Activated T-cell treated with anti-CD3 and anti-CD28 coated beads, Interleukin-2, amount 50 U/mL, for 4 hours (primary cell): Measurements from ENCODE around the gene OARD1. TPM values are rescaled to one million over a fixed set of nuclear protein-coding genes. Genes with fewer than 3 reads are reported as not detected.

Experiments used
- ATAC-seq, 2 donors: fragments of 200-7000 bp; cut with Tn5 transposase; one replicate each; pipeline ENCODE4 v1.10.0; 2021
- DNase-seq: peaks from one replicate; pipeline ENCODE4 v3.0.0-alpha.2; 2020
- H3K27me3 Mint-ChIP-seq: one replicate; pipeline ENCODE4 v1.8.0; 2021; ENCODE audit warnings: low read depth, mixed read lengths
- H3K36me3 Mint-ChIP-seq: one replicate; pipeline ENCODE4 v1.8.0; 2022; ENCODE audit warnings: mixed read lengths; ENCODE audit not compliant: insufficient read depth
- H3K4me1 Mint-ChIP-seq: one replicate; pipeline ENCODE4 v1.8.0; 2021; ENCODE audit warnings: low read depth, mixed read lengths
- H3K4me3 Mint-ChIP-seq: one replicate; pipeline ENCODE4 v1.8.0; 2021; ENCODE audit warnings: mild to moderate bottlenecking, moderate library complexity, mixed read lengths
- H3K9me3 Mint-ChIP-seq: one replicate; pipeline ENCODE4 v1.8.0; 2021; ENCODE audit warnings: mixed read lengths
- total RNA-seq, 3 donors: library from RNA; stranded (reverse); gene quantifications; one replicate each; pipeline ENCODE4 v1.2.1, GENCODE V29; 2021

The OARD1 gene
- total RNA-seq, 3 donors from 2014 or later: 28.1 to 33.2 (median 31.7) TPM

GRCh38 chr6:41085182-41085581 is 13.0 kb upstream of the OARD1 start:
- ATAC-seq: no peak
- peaks cover 40% of the 10 kb centered on the region for H3K36me3 Mint-ChIP-seq
- no peaks in the 10 kb centered on the region for H3K9me3 Mint-ChIP-seq
- no peak overlapping the region for H3K4me3 Mint-ChIP-seq
- no peaks in the 10 kb centered on the region for H3K27me3 Mint-ChIP-seq
- peaks cover 31% of the 10 kb centered on the region for H3K4me1 Mint-ChIP-seq
- DNase-seq: no peak

- Mint-ChIP-seq H3K27me3 (no peaks in the 10 kb centered on the region), H3K36me3 (peaks cover 43% of the 10 kb centered on the region), H3K4me1 (peaks cover 49% of the 10 kb centered on the region), H3K4me3 (no peak overlapping the region), H3K9me3 (no peaks in the 10 kb centered on the region)
- no peak for ATAC-seq
- no peak for DNase-seq
These were observed 10.9 kb upstream of the OARD1 start for GRCh38 chr6:41083072-41083471.

GRCh38 chr6:41080621-41081020 is 8.5 kb upstream of the OARD1 start:
- peaks cover 64% of the 10 kb centered on the region for H3K4me1 Mint-ChIP-seq
- H3K27me3 Mint-ChIP-seq: no peaks in the 10 kb centered on the region
- H3K9me3 Mint-ChIP-seq: no peaks in the 10 kb centered on the region
- ATAC-seq (peak in 1 of 2 donors; percentile 50), DNase-seq (no peak)
- H3K36me3 Mint-ChIP-seq: peaks cover 36% of the 10 kb centered on the region
- H3K4me3 Mint-ChIP-seq: peak overlapping the region; percentile 77

DNA sequence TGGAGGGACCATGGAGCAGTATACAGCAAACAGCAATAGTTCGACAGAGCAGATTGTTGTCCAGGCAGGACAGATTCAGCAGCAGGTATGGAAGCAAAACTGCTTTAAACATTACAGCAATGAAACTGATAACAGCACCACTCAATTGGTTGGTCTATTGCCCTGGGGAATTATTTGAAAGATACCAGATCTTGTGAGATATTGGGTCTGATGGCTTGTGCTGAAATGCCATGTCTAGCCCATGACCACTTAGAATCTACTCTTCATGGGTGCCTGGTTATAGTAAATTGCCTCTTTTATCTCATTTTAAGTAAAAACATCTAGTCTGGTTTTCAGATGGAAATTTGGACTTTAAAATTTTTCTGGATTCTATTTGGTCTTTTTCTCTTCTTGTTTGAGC is 6.9 kb upstream of the OARD1 start:
- Mint-ChIP-seq H3K4me1 (peaks cover 78% of the 10 kb centered on the region), H3K4me3 (no peak overlapping the region), H3K9me3 (no peaks in the 10 kb centered on the region), H3K36me3 (peaks cover 35% of the 10 kb centered on the region), H3K27me3 (no peaks in the 10 kb centered on the region)
- DNase-seq (no peak), ATAC-seq (no peak)

- no peak overlapping the region for H3K4me3 Mint-ChIP-seq
- peaks cover 31% of the 10 kb centered on the region for H3K36me3 Mint-ChIP-seq
- no peaks in the 10 kb centered on the region for H3K27me3 Mint-ChIP-seq
- H3K4me1 Mint-ChIP-seq: peaks cover 77% of the 10 kb centered on the region
- ATAC-seq: no peak
- no peaks in the 10 kb centered on the region for H3K9me3 Mint-ChIP-seq
- DNase-seq: no peak
These were observed 5.9 kb upstream of the OARD1 start for GRCh38 chr6:41078101-41078500.

GRCh38 chr6:41077536-41077935 is 5.4 kb upstream of the OARD1 start:
- Mint-ChIP-seq H3K4me3 (no peak overlapping the region), H3K4me1 (peaks cover 73% of the 10 kb centered on the region), H3K27me3 (no peaks in the 10 kb centered on the region), H3K9me3 (no peaks in the 10 kb centered on the region), H3K36me3 (peaks cover 31% of the 10 kb centered on the region)
- no peak for ATAC-seq
- DNase-seq: no peak

- ATAC-seq: no peak
These were observed 3.8 kb upstream of the OARD1 start for GRCh38 chr6:41075651-41076626.

DNA sequence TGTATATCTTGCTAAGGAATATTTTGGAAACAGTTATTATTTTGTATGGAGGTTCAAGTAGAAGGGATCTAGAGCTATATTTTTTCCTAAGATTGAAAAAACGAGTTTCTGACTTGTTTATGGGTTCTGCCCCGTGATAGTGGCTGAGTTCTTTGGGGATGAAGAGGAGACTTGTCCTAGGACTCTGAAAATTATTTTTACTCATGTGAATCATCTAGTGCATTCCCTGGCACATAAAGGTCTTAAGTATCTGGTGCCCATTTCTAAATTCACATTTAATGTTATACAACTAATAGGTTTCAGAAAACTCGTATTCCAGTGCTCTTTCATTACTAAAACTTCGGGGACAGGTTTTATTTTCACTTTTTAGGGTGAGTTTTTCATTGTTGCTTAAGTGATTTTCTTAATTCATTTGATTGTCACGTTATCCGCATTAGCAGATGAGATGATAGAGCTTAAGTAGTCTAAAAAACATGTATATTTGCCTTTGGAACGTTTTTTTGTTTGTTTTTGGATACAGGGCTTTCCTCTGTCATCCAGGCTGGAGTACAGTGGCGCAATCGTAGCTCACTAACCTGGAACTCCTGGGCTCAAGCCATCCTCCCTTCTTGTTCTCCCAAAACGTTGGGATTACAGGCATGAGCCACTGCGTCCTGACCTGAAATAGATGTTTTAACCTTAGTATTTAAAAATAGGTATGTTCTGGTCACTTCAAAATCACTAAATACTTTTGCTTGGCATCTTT is 2.7 kb upstream of the OARD1 start:
- no peak for ATAC-seq
- H3K9me3 Mint-ChIP-seq: no peaks in the 10 kb centered on the region
- H3K36me3 Mint-ChIP-seq: peaks cover 21% of the 10 kb centered on the region
- no peaks in the 10 kb centered on the region for H3K27me3 Mint-ChIP-seq
- no peak for DNase-seq
- peak overlapping the region; percentile 96 for H3K4me3 Mint-ChIP-seq
- H3K4me1 Mint-ChIP-seq: peaks cover 62% of the 10 kb centered on the region

More at GRCh38 chr6:41075651-41076626, 3.8 kb upstream of the OARD1 start:
- H3K27me3 Mint-ChIP-seq: no peaks in the 10 kb centered on the region
- peak overlapping the region; percentile 96 for H3K4me3 Mint-ChIP-seq
- H3K9me3 Mint-ChIP-seq: no peaks in the 10 kb centered on the region
- H3K4me1 Mint-ChIP-seq: peaks cover 67% of the 10 kb centered on the region
- peaks cover 26% of the 10 kb centered on the region for H3K36me3 Mint-ChIP-seq
- no peak for DNase-seq

- peak overlapping the region; percentile 96 for H3K4me3 Mint-ChIP-seq
- no peaks in the 10 kb centered on the region for H3K9me3 Mint-ChIP-seq
- H3K27me3 Mint-ChIP-seq: no peaks in the 10 kb centered on the region
- H3K4me1 Mint-ChIP-seq: peaks cover 54% of the 10 kb centered on the region
- no peak for DNase-seq
- peaks cover 17% of the 10 kb centered on the region for H3K36me3 Mint-ChIP-seq
- no peak for ATAC-seq
These were observed 2.0 kb upstream of the OARD1 start for GRCh38 chr6:41073968-41074691.

DNA sequence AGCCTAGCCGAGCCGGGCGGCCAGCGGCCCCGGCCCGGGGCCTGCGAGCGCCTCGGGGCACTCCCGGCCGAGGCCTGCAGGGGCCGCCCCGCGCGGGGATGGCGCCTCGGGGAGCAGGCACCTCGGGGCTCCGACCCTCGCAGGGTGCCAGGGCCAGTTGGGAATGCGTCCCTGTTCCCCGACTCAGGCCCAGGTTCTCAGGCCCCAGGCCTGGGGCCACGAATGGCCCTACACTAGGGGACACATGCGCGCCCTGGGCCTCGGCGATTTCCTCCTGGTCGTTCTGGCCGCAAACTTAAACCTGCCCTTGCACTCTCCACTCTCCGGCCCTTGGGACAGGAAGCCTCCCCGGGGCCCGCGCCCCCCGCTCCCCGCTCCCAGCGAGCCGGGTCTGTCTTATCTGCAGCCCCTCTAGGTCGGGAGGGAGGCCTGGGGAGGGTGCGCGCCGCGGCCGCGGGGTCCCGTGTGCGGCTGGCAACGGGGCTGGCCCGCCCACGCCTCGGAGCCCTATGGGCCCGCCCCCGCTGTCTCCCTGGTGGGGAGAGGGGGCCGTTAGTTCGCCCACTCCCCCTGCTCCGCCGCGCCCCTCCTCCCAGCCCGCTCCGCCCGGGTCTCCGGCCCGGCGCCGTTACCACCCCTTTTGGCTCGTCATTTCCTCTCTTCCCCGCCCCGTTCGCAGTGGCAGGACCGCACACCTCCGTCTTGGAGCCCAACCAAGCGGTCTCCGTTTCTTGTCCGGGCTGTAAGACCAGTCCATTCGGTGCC is 1.2 kb upstream of the OARD1 start:
- peak; percentile 73 for DNase-seq
- H3K9me3 Mint-ChIP-seq: no peaks in the 10 kb centered on the region
- H3K4me3 Mint-ChIP-seq: peak overlapping the region; percentile 96
- peaks cover 12% of the 10 kb centered on the region for H3K36me3 Mint-ChIP-seq
- peak; percentile 17 to 22 for ATAC-seq
- H3K27me3 Mint-ChIP-seq: no peaks in the 10 kb centered on the region
- H3K4me1 Mint-ChIP-seq: peaks cover 49% of the 10 kb centered on the region

GRCh38 chr6:41072836-41073202 is 663 bp upstream of the OARD1 start, which contains the start of gene NFYA:
NFYA (plus strand) TSS chr6:41072974; CDS start chr6:41079090, 6,116 bp downstream.
- Mint-ChIP-seq H3K9me3 (no peaks in the 10 kb centered on the region), H3K36me3 (peaks cover 17% of the 10 kb centered on the region), H3K27me3 (no peaks in the 10 kb centered on the region), H3K4me3 (peak within 1 kb of the TSS; percentile 96), H3K4me1 (peaks cover 45% of the 10 kb centered on the region)
- ATAC-seq (peak; percentile 72 to 77), DNase-seq (peak; percentile 100)

- no peaks in the 10 kb centered on the region for H3K9me3 Mint-ChIP-seq
- peak overlapping the region; percentile 96 for H3K4me3 Mint-ChIP-seq
- peaks cover 30% of the 10 kb centered on the region for H3K36me3 Mint-ChIP-seq
- H3K27me3 Mint-ChIP-seq: no peaks in the 10 kb centered on the region
- no peak for ATAC-seq
- H3K4me1 Mint-ChIP-seq: peaks cover 46% of the 10 kb centered on the region
- no peak for DNase-seq
These were observed 644 bp downstream of the OARD1 start for GRCh38 chr6:41071501-41071922.

- Mint-ChIP-seq H3K27me3 (no peaks in the 10 kb centered on the region), H3K36me3 (peaks cover 33% of the 10 kb centered on the region), H3K4me3 (no peak overlapping the region)
These were observed 5.3 kb downstream of the OARD1 start for GRCh38 chr6:41066867-41067304.

More at GRCh38 chr6:41066867-41067304, 5.3 kb downstream of the OARD1 start:
- Mint-ChIP-seq H3K9me3 (no peaks in the 10 kb centered on the region), H3K4me1 (peaks cover 24% of the 10 kb centered on the region)
- DNase-seq (peak; percentile 58), ATAC-seq (no peak)
